SU-DHL-6 (cell line): ENCODE measurements around the gene SPSB3.

Experiments used
- CTCF ChIP-seq: fragments of 200-600 bp; sonication (generic); IDR thresholded peaks from one replicate; pipeline ENCODE4 v1.5.1; 2017; ENCODE audit warnings: antibody characterized with exemption, mild to moderate bottlenecking, low read length, moderate library complexity; ENCODE audit not compliant: insufficient read depth, poor library complexity, severe bottlenecking
- EZH2phosphoT487 ChIP-seq: fragments of 200-600 bp; sonication (generic), shearing (Covaris generic); conservative IDR thresholded peaks from 2 replicates; pipeline ENCODE4 v1.6.1; 2018; ENCODE audit warnings: mild to moderate bottlenecking, antibody characterized with exemption, low read length, moderate library complexity, mixed read lengths

GRCh38 chr16:1831186-1832075 lies 49.1 kb upstream of the SPSB3 start:
- TF ChIP-seq CTCF (no peak), EZH2phosphoT487 (no peak)
